Spleen (tissue), 11 donors: ENCODE results near the gene HSD17B14. TPM values are rescaled to one million over a fixed set of nuclear protein-coding genes. Genes with fewer than 3 reads are reported as not detected.

Experiments
- DNase-seq: peaks from one replicate; pipeline ENCODE4 v3.0.0-alpha.2; 2020
- H3K27ac ChIP-seq, 8 donors: fragments of 200-600 bp; sonication (generic) in 7 of 8; 1 replicate in 4 of 8; 2 replicates in 4 of 8; pipeline versions ENCODE4 v1.5.0 to v1.8.0; 2016 to 2021; ENCODE audit warnings: inconsistent platforms in 4 of 8, mild to moderate bottlenecking in 4 of 8, moderate library complexity in 1 of 8
- H3K27me3 ChIP-seq, 7 donors: fragments of 200-600 bp; sonication (generic) in 6 of 7; replicated peaks in 1 of 7; 1 replicate in 4 of 7; 2 replicates in 3 of 7; pipeline versions ENCODE4 v1.5.0 to v1.8.0; 2016 to 2021; ENCODE audit warnings: inconsistent platforms in 3 of 7, mild to moderate bottlenecking in 1 of 7
- H3K36me3 ChIP-seq, 6 donors: fragments of 200-600 bp; sonication (generic) in 5 of 6; 1 replicate in 4 of 6; 2 replicates in 2 of 6; pipeline versions ENCODE4 v1.5.0 to v1.8.0; 2016 to 2021; ENCODE audit warnings: inconsistent platforms in 2 of 6
- H3K4me1 ChIP-seq, 6 donors: fragments of 200-600 bp; sonication (generic) in 5 of 6; 1 replicate in 3 of 6; 2 replicates in 3 of 6; pipeline versions ENCODE4 v1.5.0 to v1.8.0; 2016 to 2021; ENCODE audit warnings: inconsistent platforms in 3 of 6
- H3K4me3 ChIP-seq, 8 donors: fragments of 200-600 bp; sonication (generic) in 7 of 8; 1 replicate in 4 of 8; 2 replicates in 4 of 8; pipeline versions ENCODE4 v1.5.0 to v1.8.0; 2016 to 2021; ENCODE audit warnings: inconsistent platforms in 4 of 8, mild to moderate bottlenecking in 4 of 8, moderate library complexity in 2 of 8
- H3K9me3 ChIP-seq, 8 donors: fragments of 200-600 bp; sonication (generic) in 7 of 8; 1 replicate in 4 of 8; 2 replicates in 4 of 8; pipeline versions ENCODE4 v1.5.0 to v1.8.0; 2016 to 2021; ENCODE audit warnings: inconsistent platforms in 4 of 8
- CTCF ChIP-seq, 11 experiments: fragments of 200-600 bp in 7 of 11; fragments of 450-650 bp in 4 of 11; sonication (generic) in 4 of 11; IDR thresholded peaks in 8 of 11; conservative IDR thresholded peaks in 3 of 11; 1 replicate in 7 of 11; 2 replicates in 4 of 11; pipeline versions ENCODE4 v1.4.0 to v1.8.0; 2016 to 2021; ENCODE audit warnings: antibody characterized with exemption in 11 of 11, inconsistent platforms in 4 of 11, mild to moderate bottlenecking in 1 of 11
- POLR2A ChIP-seq, 3 donors: fragments of 450-650 bp; IDR thresholded peaks; one replicate each; pipeline ENCODE4 v1.5.1; 2017; ENCODE audit warnings: antibody characterized with exemption in 3 of 3, mild to moderate bottlenecking in 1 of 3
- POLR2AphosphoS5 ChIP-seq, 3 donors: sonication (generic); formaldehyde crosslinking; IDR thresholded peaks; one replicate each; pipeline ENCODE4 v1.5.1; 2017; ENCODE audit warnings: antibody characterized with exemption in 3 of 3
- WGBS, 5 donors: extraction: QIAGEN DNeasy Blood & Tissue Kit in 3 of 5; methylation state at CpG; one replicate each; pipeline versions ENCODE4 v1.1.5 to v1.1.7; 2013 to 2018; 5-methylcytosine and 5-hydroxymethylcytosine counted together
- intact Hi-C: fragments of 100-400 bp; cut with DNase I; formaldehyde crosslinking; loops from one replicate; pipeline ENCODE4 v1.15.0; 2023; ENCODE audit warnings: low total_unique reads
- polyA plus RNA-seq, 3 donors: library from polyadenylated mRNA; stranded (reverse); fragments of 200-250 nt; gene quantifications; one replicate each; pipeline ENCODE4 v1.2.1, GENCODE V29; 2013
- total RNA-seq, 7 donors: library from RNA; depleted of rRNA in 3 of 7; stranded (reverse); fragments of >200 nt in 3 of 7; fragmentation: NEBNext Ultra II Directional in 4 of 7; extraction: Animal tissue kit (Norgen Biotek cat#: 25700) in 4 of 7; gene quantifications; one replicate each; pipeline versions ENCODE4 v1.1.0 to v1.2.1, GENCODE V29; 2016 to 2021
- donor health status: healthy with polysubstance abuse.
- donor health status: DM: no; HTN: no; CAD: no; lungs with moderate emphysema.
- donor health status: DM: no; HTN: no; CAD: no.
- donor health status: Bipolar disorder and iron deficiency.
- donor health status: healthy.
- donor health status: DM: no; HTN: no; CAD: no.
- donor health status: DM: yes; HTN: yes; CAD: no.

The HSD17B14 gene
- total and polyA plus RNA-seq, 10 donors = 2.4 to 16.5 (median 10.6) TPM

GRCh38 chr19:48830965-48831364 lies 5.3 kb downstream of the HSD17B14 start:
- Histone ChIP-seq H3K27me3 (peaks cover 0 to 1% (median 0%) of the 10 kb centered on the region in 7 donors), H3K27ac (no peak overlapping the region), H3K36me3 (peaks cover 0 to 22% (median 0%) of the 10 kb centered on the region in 6 donors), H3K9me3 (no peaks in the 10 kb centered on the region), H3K4me3 (no peak overlapping the region), H3K4me1 (peaks cover 0 to 8% (median 6%) of the 10 kb centered on the region in 6 donors)
- DNase-seq = no peak
- WGBS, 5 donors = 89 to 96% (median 92%) methylated on average over 4 of the region's 4 CpGs
- TF ChIP-seq POLR2AphosphoS5 (IDR thresholded peaks at IDR 0.05) (no peak), CTCF (IDR thresholded peaks at IDR 0.05 in 8 of 11, conservative IDR thresholded peaks at IDR 0.05 in 3 of 11) (no peak), POLR2A (IDR thresholded peaks at IDR 0.05) (no peak)
- intact Hi-C loops = no loop called here

GRCh38 chr19:48830088-48830487 lies 6.2 kb downstream of the HSD17B14 start:
- intact Hi-C loops = no loop called here
- TF ChIP-seq CTCF (IDR thresholded peaks at IDR 0.05 in 8 of 11, conservative IDR thresholded peaks at IDR 0.05 in 3 of 11) = no peak
- no peak for TF ChIP-seq POLR2A (IDR thresholded peaks at IDR 0.05)
- TF ChIP-seq POLR2AphosphoS5 (IDR thresholded peaks at IDR 0.05) = no peak
- Histone ChIP-seq H3K36me3 (peaks cover 0 to 22% (median 0%) of the 10 kb centered on the region in 6 donors), H3K4me1 (no peaks in the 10 kb centered on the region), H3K4me3 (no peak overlapping the region), H3K9me3 (no peaks in the 10 kb centered on the region), H3K27me3 (no peaks in the 10 kb centered on the region), H3K27ac (no peak overlapping the region)
- no peak for DNase-seq
- 84 to 93% (median 88%) methylated on average over 9 of the region's 9 CpGs for WGBS, 5 donors

- Histone ChIP-seq H3K27me3 (no peaks in the 10 kb centered on the region), H3K27ac (no peak overlapping the region), H3K4me3 (no peak overlapping the region), H3K4me1 (no peaks in the 10 kb centered on the region), H3K36me3 (peaks cover 0 to 10% (median 0%) of the 10 kb centered on the region in 6 donors), H3K9me3 (no peaks in the 10 kb centered on the region)
- 80 to 95% (median 84%) methylated on average over 7 to 8 of the region's 8 CpGs for WGBS, 5 donors
- no peak for TF ChIP-seq POLR2A (IDR thresholded peaks at IDR 0.05)
- no peak for TF ChIP-seq POLR2AphosphoS5 (IDR thresholded peaks at IDR 0.05)
- TF ChIP-seq CTCF (IDR thresholded peaks at IDR 0.05 in 8 of 11, conservative IDR thresholded peaks at IDR 0.05 in 3 of 11) = no peak
- DNase-seq = no peak
- intact Hi-C loops = no loop called here
Measured at GRCh38 chr19:48826606-48827020, 9.7 kb downstream of the HSD17B14 start.

- H3K27ac ChIP-seq = no peak overlapping the region
- H3K4me3 ChIP-seq = no peak overlapping the region
- no peak for TF ChIP-seq POLR2AphosphoS5 (IDR thresholded peaks at IDR 0.05)
- no peak for DNase-seq
- intact Hi-C loops = no loop called here
- H3K36me3 ChIP-seq = no peaks in the 10 kb centered on the region
- H3K9me3 ChIP-seq = no peaks in the 10 kb centered on the region
- WGBS, 5 donors = 93 to 100% (median 95%) methylated on average over 2 of the region's 2 CpGs
- H3K4me1 ChIP-seq = peaks cover 0 to 12% (median 0%) of the 10 kb centered on the region in 6 donors
- H3K27me3 ChIP-seq = no peaks in the 10 kb centered on the region
Measured at GRCh38 chr19:48822514-48822913, 13.8 kb downstream of the HSD17B14 start.

GRCh38 chr19:48821633-48822032 lies 14.7 kb downstream of the HSD17B14 start:
- H3K36me3 ChIP-seq = no peaks in the 10 kb centered on the region
- H3K9me3 ChIP-seq = no peaks in the 10 kb centered on the region
- no peak overlapping the region for H3K27ac ChIP-seq
- H3K27me3 ChIP-seq = no peaks in the 10 kb centered on the region
- TF ChIP-seq POLR2A (IDR thresholded peaks at IDR 0.05) (no peak), POLR2AphosphoS5 (IDR thresholded peaks at IDR 0.05) (no peak), CTCF (IDR thresholded peaks at IDR 0.05 in 8 of 11, conservative IDR thresholded peaks at IDR 0.05 in 3 of 11) (no peak)
- peaks cover 0 to 12% (median 0%) of the 10 kb centered on the region in 6 donors for H3K4me1 ChIP-seq
- H3K4me3 ChIP-seq = no peak overlapping the region
- WGBS, 5 donors = 74 to 86% (median 76%) methylated on average over 5 of the region's 5 CpGs
- DNase-seq = no peak
- intact Hi-C loops = no loop called here
